NK-92 (cell line): Measurements from ENCODE around the gene WNT3A.

ENCODE experiments used
- DNase-seq: peaks from one replicate; lab custom pipeline; 2025; ENCODE audit not compliant: unreplicated experiment; lab: John Stamatoyannopoulos, UW

WNT3A gene

DNA sequence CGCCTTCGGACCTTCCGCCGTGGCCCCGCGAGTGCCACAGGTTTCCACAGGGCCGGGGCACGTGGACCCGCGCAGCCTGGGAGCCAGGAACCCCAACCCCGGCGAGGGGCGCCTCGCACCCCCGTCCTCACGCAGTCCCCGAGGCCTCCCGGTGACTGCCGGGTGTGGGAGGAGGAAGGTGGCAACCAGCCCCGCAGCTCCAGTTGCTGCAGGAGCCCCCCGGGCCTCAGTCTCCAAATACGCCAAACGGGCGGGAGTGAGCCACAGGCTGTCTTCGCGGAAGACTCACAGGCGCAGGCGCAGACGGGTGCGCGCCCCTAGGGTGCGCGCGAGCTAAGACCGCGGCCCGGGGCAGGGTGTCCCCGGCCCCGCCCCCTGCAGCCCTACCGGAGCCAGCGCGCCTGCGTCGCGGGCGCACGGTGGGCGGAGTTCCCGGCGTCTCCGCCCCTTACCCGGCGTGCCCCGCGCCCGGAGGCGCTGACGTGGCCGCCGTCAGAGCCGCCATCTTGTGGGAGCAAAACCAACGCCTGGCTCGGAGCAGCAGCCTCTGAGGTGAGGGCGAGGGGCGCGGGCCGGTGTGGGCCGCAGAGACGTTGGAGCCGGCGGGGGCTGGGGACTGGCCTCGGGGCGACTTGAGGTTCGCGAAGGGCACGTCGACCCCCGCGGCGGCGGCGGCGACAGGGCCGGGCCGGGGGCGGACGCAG, 75.6 kb downstream of the WNT3A start, which contains the start of gene ARF1:
Gene ARF1, plus strand, starts transcription at position 495 of the 704 bp plus-strand sequence. CDS start 14,407 bp downstream, outside the sequence.
- peak; percentile 45 for DNase-seq

DNA sequence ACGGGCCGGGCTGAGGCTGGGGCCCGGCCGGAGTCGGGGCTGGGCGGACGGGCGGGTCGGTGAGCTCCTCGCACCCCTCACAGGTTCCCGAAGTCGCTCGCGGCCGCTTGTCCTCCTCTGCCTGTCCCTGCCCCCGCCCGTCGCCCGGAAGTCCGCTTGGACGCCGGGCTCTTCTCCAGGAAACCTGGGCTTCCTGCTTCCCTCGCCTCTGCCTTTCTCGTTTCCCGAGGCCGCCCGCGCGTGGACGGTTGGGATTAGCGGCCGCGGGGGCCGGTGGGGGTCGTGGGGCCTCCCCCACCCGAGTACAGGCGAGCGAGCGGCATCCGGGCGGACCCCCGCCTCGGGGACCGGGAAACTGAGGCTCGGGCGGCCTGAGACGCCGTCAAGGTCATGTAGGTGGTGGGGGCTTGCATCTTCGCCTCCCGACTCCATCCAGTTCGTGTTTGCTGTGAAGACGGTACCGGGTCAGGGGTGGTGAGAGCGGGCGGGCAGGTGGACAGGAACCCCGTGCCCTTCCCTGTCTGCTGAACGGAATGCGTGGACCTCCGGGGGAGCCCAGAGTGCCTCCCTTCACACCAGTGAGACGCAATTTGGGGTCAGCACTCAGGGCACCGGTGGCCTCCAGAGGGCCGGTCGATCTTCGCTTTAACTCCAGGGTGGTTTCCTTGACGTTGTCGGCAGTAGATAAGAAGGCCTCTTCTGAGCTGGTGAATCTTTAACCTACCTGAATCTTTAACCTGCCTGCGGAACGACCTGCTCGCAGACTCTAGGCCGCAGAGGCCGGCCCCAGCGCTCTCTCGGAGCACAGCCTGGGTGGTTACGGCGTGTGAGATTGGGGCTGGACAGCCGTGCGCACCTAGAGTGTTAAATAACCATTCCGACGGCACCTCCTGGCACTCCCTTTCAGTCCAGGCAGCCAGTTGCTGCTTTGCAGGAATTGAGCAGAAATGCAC, 76.4 kb downstream of the WNT3A start:
- no peak for DNase-seq

DNA sequence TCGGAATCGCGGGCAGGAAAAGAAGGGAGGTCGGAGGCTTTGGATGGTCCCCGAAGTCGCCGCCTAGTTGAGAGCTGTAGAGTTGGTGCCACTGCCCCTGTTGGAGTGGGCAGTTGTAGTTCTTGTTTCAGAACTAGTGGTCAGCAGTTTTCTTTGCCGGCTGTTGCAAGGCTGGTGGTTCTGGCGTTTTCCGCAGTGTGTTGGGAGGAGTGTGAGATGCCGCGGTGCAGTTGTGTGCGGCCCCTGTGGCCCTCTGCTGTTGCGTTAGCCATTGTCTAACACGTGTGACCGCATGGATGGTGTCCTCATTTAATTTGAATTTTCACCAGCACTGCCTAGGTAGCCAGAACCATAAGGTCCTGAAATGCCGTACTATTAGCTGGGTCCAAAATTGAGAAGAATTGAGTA, 77.1 kb downstream of the WNT3A start:
- DNase-seq: no peak

DNA sequence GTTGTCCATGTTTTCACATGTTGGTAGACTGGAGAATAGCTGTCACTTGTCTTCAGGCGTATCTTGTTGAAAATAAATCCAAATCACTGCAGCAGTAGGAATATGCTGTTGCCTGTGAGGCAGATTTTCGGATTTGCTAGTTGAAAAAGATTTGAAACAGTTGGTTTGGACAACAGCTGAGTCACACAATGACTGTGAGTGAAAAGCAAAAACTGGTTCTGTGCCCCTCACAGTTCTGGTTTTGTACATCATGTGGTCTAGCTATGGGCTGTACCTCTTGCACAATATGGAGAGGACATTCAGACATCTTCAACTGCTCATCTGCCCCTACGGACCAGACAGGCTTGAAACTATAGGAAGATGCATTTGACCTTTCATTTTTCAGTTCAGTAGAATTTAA, 77.5 kb downstream of the WNT3A start:
- DNase-seq: no peak

- DNase-seq: no peak
Observed at GRCh38 chr1:228084797-228085196, 78.0 kb downstream of the WNT3A start.

DNA sequence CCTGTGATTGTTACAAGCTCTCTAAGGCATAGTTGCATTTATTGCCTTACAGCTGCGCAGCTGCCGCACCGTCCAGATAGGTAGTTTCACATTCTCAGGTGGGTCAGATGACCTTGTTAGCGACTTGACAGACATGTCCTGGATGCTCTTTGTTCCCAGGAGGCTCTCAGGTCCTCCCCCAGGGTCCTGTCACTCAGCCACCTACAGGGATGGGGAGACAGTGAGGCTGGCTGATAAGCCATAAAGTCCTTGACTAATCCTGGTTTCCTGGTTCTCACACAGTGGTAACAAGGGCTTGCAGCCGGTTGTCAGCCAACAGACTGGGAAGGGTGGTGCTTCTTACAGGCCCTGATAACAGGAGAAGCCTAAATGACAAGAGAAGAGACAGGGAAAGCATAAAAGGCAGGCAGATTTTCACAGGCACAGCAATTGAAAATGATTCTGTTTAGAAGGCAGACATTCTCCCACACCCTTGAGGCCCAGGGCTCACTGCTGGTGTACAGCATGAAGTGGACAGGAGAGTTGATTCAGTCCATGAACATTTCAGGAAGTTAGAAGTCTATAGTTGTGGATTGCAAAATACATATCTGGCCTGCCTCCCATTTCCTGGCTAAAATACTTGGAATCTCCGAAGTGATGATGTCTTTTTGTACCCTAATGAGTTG, 78.6 kb downstream of the WNT3A start:
- DNase-seq: no peak

GRCh38 chr1:228087771-228088251, 81.0 kb downstream of the WNT3A start:
- DNase-seq: no peak

DNA sequence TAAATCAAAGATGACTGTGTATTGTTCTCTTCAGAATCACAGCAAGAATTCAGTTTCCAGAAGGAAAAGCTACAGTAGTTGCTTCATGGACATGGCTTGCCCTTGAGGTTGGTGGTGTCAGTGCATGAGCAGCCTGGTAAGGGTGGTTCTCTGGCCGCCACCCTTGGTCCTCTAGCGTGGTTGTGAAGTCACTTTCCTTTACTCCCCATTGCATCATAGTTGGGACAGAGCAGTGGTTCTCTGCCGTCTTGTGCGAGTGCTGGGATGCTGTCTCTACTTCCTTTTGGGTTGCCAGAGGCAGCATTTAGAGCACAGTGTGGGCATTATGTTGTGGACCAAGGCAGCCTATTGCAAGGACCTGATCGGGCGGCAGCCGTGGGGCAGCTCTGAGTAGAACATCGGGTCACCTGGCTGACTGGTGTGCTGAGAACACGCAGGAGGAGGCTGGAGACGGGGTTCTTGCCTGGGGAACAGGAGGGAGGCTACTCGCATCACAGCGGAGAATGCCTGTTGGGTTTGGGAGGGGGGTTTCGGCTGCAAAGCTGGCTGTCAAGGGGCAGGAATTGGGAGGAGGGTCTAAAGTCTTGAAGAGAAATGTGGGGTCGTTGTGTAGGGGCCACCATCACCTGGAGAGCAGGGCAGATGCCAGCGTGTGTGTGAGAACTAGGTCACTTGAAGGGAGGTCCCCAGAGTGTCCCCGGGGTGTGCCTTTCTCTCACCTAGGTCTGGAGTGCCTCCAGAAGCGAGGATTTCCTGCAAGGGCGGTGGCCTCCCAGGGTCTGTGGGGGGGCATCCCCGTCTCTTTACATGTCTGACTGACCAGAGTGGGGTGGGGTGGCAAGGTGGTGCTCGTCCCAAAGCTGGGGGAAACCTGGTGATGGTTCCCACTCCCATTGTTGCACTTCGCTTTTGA, 82.0 kb downstream of the WNT3A start:
- no peak for DNase-seq

- no peak for DNase-seq
Observed at GRCh38 chr1:228089519-228090380, 83.0 kb downstream of the WNT3A start.

GRCh38 chr1:228090613-228091081, 83.8 kb downstream of the WNT3A start:
- no peak for DNase-seq

GRCh38 chr1:228091084-228091483, 84.3 kb downstream of the WNT3A start:
- DNase-seq: no peak

- no peak for DNase-seq
Observed at GRCh38 chr1:228092342-228093049, 85.7 kb downstream of the WNT3A start.

DNA sequence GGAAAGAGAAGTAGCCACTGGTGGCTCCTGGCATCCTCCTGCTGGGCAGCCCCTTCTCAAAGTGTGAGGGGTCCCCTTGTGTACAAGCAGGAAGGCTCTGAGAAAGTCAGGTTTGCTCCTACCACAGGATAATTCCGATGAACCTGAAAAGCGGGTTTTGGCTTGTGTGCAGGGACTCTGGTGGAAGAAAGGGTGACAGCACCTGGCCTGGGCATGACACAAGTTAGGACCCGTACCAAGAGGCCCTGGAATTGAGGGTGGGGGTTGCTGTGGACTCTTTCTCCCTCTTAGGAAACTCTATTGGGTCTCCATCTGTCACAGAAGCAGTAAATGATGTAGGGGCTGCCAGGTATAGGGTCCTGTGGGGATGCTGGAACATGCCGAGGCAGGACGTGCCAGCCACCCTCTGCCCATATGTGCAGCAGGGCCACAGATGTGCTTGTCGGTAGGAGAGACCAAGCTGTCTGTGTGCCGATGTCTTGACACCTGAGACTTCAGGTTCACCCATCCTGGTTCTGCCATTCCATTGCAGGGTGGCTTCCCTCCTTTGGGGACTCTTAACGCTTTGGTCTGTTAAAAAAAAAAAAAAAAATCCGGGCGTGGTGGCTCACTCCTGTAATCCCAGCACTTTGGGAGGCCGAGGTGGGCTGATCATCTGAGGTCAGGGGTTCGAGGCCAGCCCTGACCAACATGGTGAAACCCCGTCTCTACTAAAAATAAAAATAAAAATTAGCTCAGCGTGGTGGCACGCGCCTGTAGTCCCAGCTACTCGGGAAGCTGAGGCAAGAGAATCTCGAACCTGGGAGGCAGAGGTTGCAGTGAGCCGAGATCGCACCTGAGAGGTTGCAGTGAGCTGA, 86.5 kb downstream of the WNT3A start:
- DNase-seq: no peak

DNA sequence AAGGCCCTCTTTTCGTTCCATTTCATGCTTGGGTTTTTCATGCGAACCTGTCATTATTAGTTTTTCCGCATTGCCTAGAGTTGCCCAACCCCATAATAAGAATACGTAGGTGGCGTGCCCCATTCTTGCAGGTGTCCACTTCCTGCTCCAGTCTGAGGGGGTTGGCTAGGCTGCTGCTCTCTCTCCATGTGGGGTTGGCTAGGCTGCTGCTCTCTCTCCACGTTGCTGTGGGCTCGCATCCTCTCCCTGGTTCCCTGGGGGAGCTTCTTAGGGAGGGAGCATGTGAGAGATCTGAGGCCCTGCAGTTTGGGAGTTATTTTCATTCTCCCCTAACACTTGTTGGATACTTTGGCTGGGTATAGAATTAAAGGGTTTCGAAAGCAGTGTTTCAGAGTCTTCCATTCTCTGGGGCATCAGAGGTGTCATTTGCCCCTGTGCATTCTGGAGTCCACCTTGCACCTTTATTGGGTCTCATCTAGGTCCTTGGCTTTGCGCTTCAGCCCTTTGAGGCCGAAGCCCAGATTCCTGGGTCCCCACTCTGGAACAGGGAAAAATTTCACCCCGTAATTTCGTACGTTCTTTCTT, 87.7 kb downstream of the WNT3A start:
- DNase-seq: no peak

DNA sequence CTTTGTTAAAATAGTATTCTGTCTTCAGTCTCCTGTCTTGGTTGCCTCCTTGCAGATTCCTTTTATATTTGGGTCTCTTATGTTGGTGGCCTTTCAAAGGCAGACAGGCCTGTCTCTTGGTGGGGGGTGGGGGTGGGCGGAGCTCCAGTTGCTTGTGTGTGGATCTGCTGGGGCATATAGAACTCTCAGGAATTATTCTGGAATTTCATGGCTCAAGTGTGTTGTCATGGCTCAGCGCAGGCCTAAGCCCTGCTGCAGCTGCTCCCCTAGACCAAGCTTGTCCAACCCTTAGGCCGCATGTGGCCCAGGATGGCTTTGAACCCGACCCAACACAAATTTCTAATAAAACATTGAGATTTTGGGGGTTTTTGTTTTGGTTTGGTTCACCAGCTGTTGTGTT, 88.4 kb downstream of the WNT3A start:
- DNase-seq: no peak

DNA sequence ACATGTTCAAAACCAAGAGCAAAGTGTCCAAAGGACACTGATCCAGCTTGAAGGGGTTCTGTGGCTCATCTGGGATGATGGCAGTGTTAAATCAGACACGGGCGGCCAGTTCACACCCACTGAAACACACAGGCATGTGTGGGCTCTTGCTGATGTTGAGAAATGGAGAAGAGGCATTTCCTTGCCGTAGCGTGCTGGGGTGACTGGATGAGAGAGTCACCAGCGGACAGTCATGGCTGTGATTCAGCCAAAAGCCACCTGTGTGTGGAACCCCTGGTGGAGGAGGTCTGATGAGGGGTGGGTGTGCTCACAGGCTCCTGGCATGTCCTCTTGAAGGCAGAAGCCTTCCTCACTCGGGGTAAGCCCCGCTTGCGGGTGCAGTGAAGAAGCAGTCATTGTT, 89.1 kb downstream of the WNT3A start:
- DNase-seq: no peak
